HCT116 (cell line): ENCODE data around the gene HCN3. TPM values are rescaled to one million over a fixed set of nuclear protein-coding genes. Genes with fewer than 3 reads are reported as not detected.
A peak's percentile ranks its signal among the peaks of the same experiment; 100 is the strongest.

Experiments
- ATAC-seq: fragments of 200-7000 bp; cut with Tn5 transposase; 2 replicates; pipeline ENCODE4 v1.9.1; 2020; ENCODE audit warnings: mild to moderate bottlenecking, moderate library complexity
- BruUV-seq: library from RNA; stranded (reverse); fragments of 400-500 nt; replicated peaks from 2 replicates; lab custom pipeline; 2021; lab: Mats Ljungman, UMichigan
- CTCF ChIA-PET: fragments of 300-600 bp; sonication (Branson Sonifier 250); formaldehyde crosslinking; loops from one replicate; lab custom pipeline; 2021; ENCODE audit warnings: antibody characterized with exemption; lab: Charles Lee
- POLR2A ChIA-PET: fragments of 300-600, 350-600 bp; sonication (Branson Sonifier 250); formaldehyde crosslinking; loops from one replicate; lab custom pipeline; 2021; ENCODE audit warnings: antibody characterized with exemption; lab: Charles Lee
- RAD21 ChIA-PET, 2 experiments: fragments of 300-600 bp; sonication (Branson Sonifier 250); formaldehyde crosslinking; loops; one replicate each; lab custom pipeline; 2023; ENCODE audit warnings: low total read pairs in 2 of 2; ENCODE audit not compliant: uncharacterized antibody in 2 of 2, unreplicated experiment in 2 of 2, low non-redundant PET in 1 of 2; lab: Charles Lee
- DNase-seq: peaks from one replicate; pipeline ENCODE4 v3.0.0-alpha.2; 2010; ENCODE audit warnings: low read depth, low spot score
- H2AFZ ChIP-seq: fragments of 200-600 bp; shearing (Covaris generic), sonication (generic); 2 replicates; pipeline ENCODE4 v1.6.1; 2017; ENCODE audit warnings: low read depth, mixed run types, mixed read lengths, antibody characterized with exemption, low read length; ENCODE audit not compliant: poor library complexity, severe bottlenecking
- H3K27ac ChIP-seq: 2 replicates; pipeline ENCODE4 v1.5.1; 2012; ENCODE audit warnings: low read depth, low read length
- H3K27me3 ChIP-seq: fragments of 200-600 bp; sonication (generic); 2 replicates; pipeline ENCODE4 v1.6.1; 2016; ENCODE audit warnings: mixed run types, low read length, mixed read lengths; ENCODE audit not compliant: insufficient read depth
- H3K36me3 ChIP-seq, 2 experiments: fragments of 200-500 bp in 1 of 2; fragments of 200-600 bp in 1 of 2; sonication (Bioruptor generic) in 1 of 2; sonication (generic) in 1 of 2; 2 replicates each; pipeline versions ENCODE4 v1.5.1 to v1.6.1; 2014 to 2016; ENCODE audit warnings: low read length in 2 of 2, inconsistent platforms in 1 of 2, mixed read lengths in 1 of 2, mixed run types in 1 of 2; ENCODE audit not compliant: insufficient read depth in 2 of 2, control insufficient read depth in 1 of 2
- H3K4me1 ChIP-seq, 2 experiments: fragments of 200-600 bp in 1 of 2; sonication (generic) in 1 of 2; 2 replicates each; pipeline versions ENCODE4 v1.5.1 to v1.6.1; 2012 to 2017; ENCODE audit warnings: low read length in 2 of 2, inconsistent platforms in 1 of 2, mild to moderate bottlenecking in 1 of 2, mixed read lengths in 1 of 2, mixed run types in 1 of 2, moderate library complexity in 1 of 2; ENCODE audit not compliant: insufficient read depth in 2 of 2, control insufficient read depth in 1 of 2
- H3K4me2 ChIP-seq: fragments of 200-600 bp; sonication (generic); 2 replicates; pipeline ENCODE4 v1.6.1; 2017; ENCODE audit warnings: mixed run types, low read length, mixed read lengths
- H3K4me3 ChIP-seq, 2 experiments: fragments of 200-600 bp in 1 of 2; sonication (generic) in 1 of 2; replicated peaks in 1 of 2; 2 replicates each; pipeline ENCODE4 v1.5.1; 2011 to 2016; ENCODE audit warnings: low read length in 2 of 2, control low read depth in 1 of 2, low read depth in 1 of 2, mild to moderate bottlenecking in 1 of 2, mixed read lengths in 1 of 2, mixed run types in 1 of 2
- H3K79me2 ChIP-seq: fragments of 200-600 bp; sonication (generic); 2 replicates; pipeline ENCODE4 v1.6.1; 2017; ENCODE audit warnings: mild to moderate bottlenecking, mixed run types, low read length, moderate library complexity, mixed read lengths; ENCODE audit not compliant: insufficient read depth
- H3K9ac ChIP-seq: fragments of 200-600 bp; sonication (generic); 2 replicates; pipeline ENCODE4 v1.6.1; 2016; ENCODE audit warnings: low read length, mixed read lengths
- H3K9me2 ChIP-seq: fragments of 200-600 bp; sonication (generic), shearing (Covaris generic); 2 replicates; pipeline ENCODE4 v1.6.1; 2017; ENCODE audit warnings: mixed run types, mild to moderate bottlenecking, moderate library complexity; ENCODE audit not compliant: insufficient read depth
- H3K9me3 ChIP-seq, 2 experiments: fragments of 200-500 bp in 1 of 2; fragments of 200-600 bp in 1 of 2; sonication (Bioruptor generic) in 1 of 2; sonication (generic) in 1 of 2; 2 replicates each; pipeline ENCODE4 v1.6.1; 2014 to 2017; ENCODE audit warnings: low read length in 2 of 2, mixed read lengths in 2 of 2, inconsistent platforms in 1 of 2, low read depth in 1 of 2, mild to moderate bottlenecking in 1 of 2, mixed run types in 1 of 2, moderate library complexity in 1 of 2; ENCODE audit not compliant: control insufficient read depth in 1 of 2, insufficient read depth in 1 of 2
- H4K20me1 ChIP-seq: fragments of 200-600 bp; sonication (generic), shearing (Covaris generic); 2 replicates; pipeline ENCODE4 v1.6.1; 2017; ENCODE audit warnings: mixed run types, mild to moderate bottlenecking, moderate library complexity; ENCODE audit not compliant: insufficient read depth
- CBX3 ChIP-seq: IDR thresholded peaks from 2 replicates; pipeline ENCODE4 v1.6.1; 2012; ENCODE audit warnings: low read depth
- CEBPB ChIP-seq: IDR thresholded peaks from 2 replicates; pipeline ENCODE4 v1.6.1; 2012; ENCODE audit warnings: low read depth
- EGR1 ChIP-seq: IDR thresholded peaks from 2 replicates; pipeline ENCODE4 v1.6.1; 2012; ENCODE audit warnings: low read depth
- ELF1 ChIP-seq: IDR thresholded peaks from 2 replicates; pipeline ENCODE4 v1.6.1; 2012; ENCODE audit warnings: low read depth, borderline replicate concordance
- EZH2 ChIP-seq: fragments of 200-600 bp; sonication (generic); IDR thresholded peaks from 2 replicates; pipeline ENCODE4 v1.6.1; 2017; ENCODE audit warnings: antibody characterized with exemption, mixed run types
- EZH2phosphoT487 ChIP-seq: fragments of 200-600 bp; IDR thresholded peaks from 2 replicates; pipeline ENCODE4 v1.6.1; 2018; ENCODE audit warnings: antibody characterized with exemption, borderline replicate concordance
- FOSL1 ChIP-seq: IDR thresholded peaks from 2 replicates; pipeline ENCODE4 v1.6.1; 2012; ENCODE audit warnings: low read depth
- JUND ChIP-seq: IDR thresholded peaks from 2 replicates; pipeline ENCODE4 v1.6.1; 2012
- MAX ChIP-seq: IDR thresholded peaks from 2 replicates; pipeline ENCODE4 v1.6.1; 2012
- POLR2A ChIP-seq: IDR thresholded peaks from 2 replicates; pipeline ENCODE4 v1.7.0; 2011; ENCODE audit warnings: borderline replicate concordance; ENCODE audit not compliant: insufficient read depth, insufficient read length; ENCODE audit errors: extremely low read depth
- POLR2AphosphoS5 ChIP-seq: IDR thresholded peaks from 2 replicates; pipeline ENCODE4 v1.6.1; 2011; ENCODE audit warnings: mild to moderate bottlenecking, low read depth, low read length, moderate library complexity
- RAD21 ChIP-seq: IDR thresholded peaks from 2 replicates; pipeline ENCODE4 v1.6.1; 2012; ENCODE audit warnings: low read depth, mild to moderate bottlenecking
- REST ChIP-seq: IDR thresholded peaks from 2 replicates; pipeline ENCODE4 v1.6.1; 2012; ENCODE audit warnings: low read depth
- SIN3A ChIP-seq: IDR thresholded peaks from 2 replicates; pipeline ENCODE4 v1.6.1; 2012; ENCODE audit warnings: low read depth
- SP1 ChIP-seq: IDR thresholded peaks from 2 replicates; pipeline ENCODE4 v1.6.1; 2012; ENCODE audit warnings: low read depth
- SRF ChIP-seq: IDR thresholded peaks from 2 replicates; pipeline ENCODE4 v1.6.1; 2012; ENCODE audit warnings: low read depth
- TCF7L2 ChIP-seq: IDR thresholded peaks from 2 replicates; pipeline ENCODE4 v1.7.0; 2011; ENCODE audit warnings: borderline replicate concordance, inconsistent platforms; ENCODE audit not compliant: insufficient read depth, insufficient read length; ENCODE audit errors: extremely low read depth
- YY1 ChIP-seq: IDR thresholded peaks from 2 replicates; pipeline ENCODE4 v1.6.1; 2011; ENCODE audit warnings: low read length, low read depth, moderate library complexity, mild to moderate bottlenecking; ENCODE audit not compliant: insufficient replicate concordance; ENCODE audit errors: extremely low read depth
- ZFX ChIP-seq: fragments of 450-650 bp; IDR thresholded peaks from 2 replicates; pipeline ENCODE4 v1.6.1; 2017
- ZNF274 ChIP-seq: fragments of 200-500 bp; sonication (Bioruptor generic); IDR thresholded peaks from 2 replicates; pipeline ENCODE4 v1.6.1; 2014; ENCODE audit warnings: mild to moderate bottlenecking, low read depth, low read length, inconsistent platforms
- intact Hi-C: fragments of 100-400 bp; cut with micrococcal nuclease; formaldehyde crosslinking; loops from 2 replicates; pipeline ENCODE4 v1.10.0; 2022
- total RNA-seq: library from RNA; stranded (reverse); gene quantifications from one replicate; pipeline ENCODE4 v1.2.1, GENCODE V29; 2021; ENCODE audit not compliant: unreplicated experiment
- TF ChIP-seq, protein P1 (sequence below): IDR thresholded peaks from 2 replicates; pipeline ENCODE4 v1.6.1; 2012
- TF ChIP-seq, protein P2 (sequence below), 3 experiments: fragments of 200-600 bp in 1 of 3; sonication (generic) in 1 of 3; IDR thresholded peaks in 2 of 3; conservative IDR thresholded peaks in 1 of 3; 2 replicates each; pipeline ENCODE4 v1.5.1; 2012 to 2017; ENCODE audit warnings: low read depth in 2 of 3, low read length in 2 of 3, antibody characterized with exemption in 1 of 3, borderline replicate concordance in 1 of 3, control low read depth in 1 of 3, mild to moderate bottlenecking in 1 of 3, mixed read lengths in 1 of 3, mixed run types in 1 of 3, moderate library complexity in 1 of 3; ENCODE audit not compliant: insufficient read depth in 1 of 3

HCN3 gene
- total RNA-seq, 1 experiment from 2014 or later, result 8.5 TPM

DNA sequence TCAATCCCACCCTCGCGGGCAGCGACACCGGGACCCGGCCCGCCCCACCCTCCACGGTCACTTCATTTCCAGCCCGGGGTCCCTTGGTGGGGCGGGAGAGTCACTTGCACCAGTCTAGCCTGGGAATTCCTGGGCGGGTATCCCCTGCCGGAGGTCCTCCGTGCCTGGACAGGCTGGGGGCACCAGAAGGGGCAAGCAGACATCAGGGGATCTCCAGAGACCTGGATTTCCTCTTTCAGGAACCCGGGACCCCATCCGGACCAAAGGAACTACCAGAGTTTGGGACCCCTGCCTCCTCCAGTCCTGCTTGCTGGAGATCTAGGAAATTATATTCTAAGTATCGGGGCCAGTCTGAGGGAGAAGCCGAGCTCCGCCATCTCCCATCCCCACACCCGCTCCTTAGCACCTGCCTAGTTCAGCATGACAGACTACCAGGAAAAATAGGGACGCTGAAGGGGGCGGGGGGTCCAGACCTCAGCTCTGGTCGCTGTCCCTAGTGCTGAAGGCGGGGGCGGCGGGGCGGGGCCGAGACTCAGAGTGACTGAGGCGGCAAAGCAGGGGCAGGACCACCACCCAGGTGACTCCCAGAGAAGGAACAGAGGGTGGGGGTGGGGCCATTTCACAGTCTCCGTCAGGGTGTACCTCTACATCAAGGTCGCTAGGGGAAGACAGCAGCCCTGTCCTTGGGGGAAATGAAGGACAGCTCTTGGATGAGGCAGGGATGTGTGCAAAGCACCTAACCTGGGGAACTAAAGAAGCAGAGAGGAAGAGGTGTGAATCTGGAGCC lies 832 bp downstream of the HCN3 start:
- H2AFZ ChIP-seq, result no peak overlapping the region
- H4K20me1 ChIP-seq, result no peaks in the 10 kb centered on the region
- DNase-seq (no peak), ATAC-seq (peak; percentile 55)
- RAD21 ChIA-PET, result interaction anchor here (0.6 to 0.8 kb wide), 2 partner anchors 30 to 285 kb away, joined by 5 to 8 read pairs; partner anchors contain the start of gene FDPS (in 1 of the 2)
- H3K9ac ChIP-seq, result peak overlapping the region; percentile 67
- H3K9me2 ChIP-seq, result no peaks in the 10 kb centered on the region
- H3K36me3 ChIP-seq, result no peaks in the 10 kb centered on the region
- no peaks in the 10 kb centered on the region for H3K27me3 ChIP-seq
- H3K27ac ChIP-seq, result peak overlapping the region; percentile 63
- CTCF ChIA-PET, result interaction anchor here (0.9 to 1.2 kb wide), 4 partner anchors 27 to 71 kb away, joined by 3 to 5 read pairs (median 4); no protein-coding TSS in a partner anchor
- H3K4me3 ChIP-seq, result peak overlapping the region; percentile 76 to 85
- intact Hi-C loops, result loop anchor here (1.0 to 5.0 kb wide), 2 partner anchors 45 to 224 kb away; no protein-coding TSS in a partner anchor
- peaks cover 10 to 30% of the 10 kb centered on the region in 2 experiments for H3K4me1 ChIP-seq
- H3K9me3 ChIP-seq, result no peaks in the 10 kb centered on the region
- POLR2A ChIA-PET, result no interaction called here
- no TSS peak for BruUV-seq
- peak overlapping the region; percentile 100 for H3K4me2 ChIP-seq
- H3K79me2 ChIP-seq, result peaks cover 5% of the 10 kb centered on the region; the same call in 1 of the 2 replicates
- TF ChIP-seq, protein P1, sequence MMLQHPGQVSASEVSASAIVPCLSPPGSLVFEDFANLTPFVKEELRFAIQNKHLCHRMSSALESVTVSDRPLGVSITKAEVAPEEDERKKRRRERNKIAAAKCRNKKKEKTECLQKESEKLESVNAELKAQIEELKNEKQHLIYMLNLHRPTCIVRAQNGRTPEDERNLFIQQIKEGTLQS, result no peak
- TF ChIP-seq SP1 (no peak), SIN3A (no peak), EZH2 (no peak), YY1 (no peak), CEBPB (no peak), CBX3 (no peak), REST (peak; percentile 85; the same call in 1 of the 2 replicates), TCF7L2 (no peak), POLR2AphosphoS5 (no peak), FOSL1 (no peak), SRF (no peak), EGR1 (peak; percentile 95), POLR2A (no peak), RAD21 (peak; percentile 47; the same call in 1 of the 2 replicates), ZNF274 (no peak), MAX (no peak), ELF1 (no peak), EZH2phosphoT487 (no peak), ZFX (no peak), JUND (no peak)
- TF ChIP-seq, protein P2, sequence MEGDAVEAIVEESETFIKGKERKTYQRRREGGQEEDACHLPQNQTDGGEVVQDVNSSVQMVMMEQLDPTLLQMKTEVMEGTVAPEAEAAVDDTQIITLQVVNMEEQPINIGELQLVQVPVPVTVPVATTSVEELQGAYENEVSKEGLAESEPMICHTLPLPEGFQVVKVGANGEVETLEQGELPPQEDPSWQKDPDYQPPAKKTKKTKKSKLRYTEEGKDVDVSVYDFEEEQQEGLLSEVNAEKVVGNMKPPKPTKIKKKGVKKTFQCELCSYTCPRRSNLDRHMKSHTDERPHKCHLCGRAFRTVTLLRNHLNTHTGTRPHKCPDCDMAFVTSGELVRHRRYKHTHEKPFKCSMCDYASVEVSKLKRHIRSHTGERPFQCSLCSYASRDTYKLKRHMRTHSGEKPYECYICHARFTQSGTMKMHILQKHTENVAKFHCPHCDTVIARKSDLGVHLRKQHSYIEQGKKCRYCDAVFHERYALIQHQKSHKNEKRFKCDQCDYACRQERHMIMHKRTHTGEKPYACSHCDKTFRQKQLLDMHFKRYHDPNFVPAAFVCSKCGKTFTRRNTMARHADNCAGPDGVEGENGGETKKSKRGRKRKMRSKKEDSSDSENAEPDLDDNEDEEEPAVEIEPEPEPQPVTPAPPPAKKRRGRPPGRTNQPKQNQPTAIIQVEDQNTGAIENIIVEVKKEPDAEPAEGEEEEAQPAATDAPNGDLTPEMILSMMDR (IDR thresholded peaks at IDR 0.05 in 2 of 3, conservative IDR thresholded peaks at IDR 0.05 in 1 of 3; ENCODE audit: borderline replicate concordance in 1 of 3, insufficient read depth in 1 of 3, low read depth in 2 of 3, low read length in 2 of 3), result peak in 2 of 3 experiments; percentile 51; a peak in 4 of 6 replicates
